ENCODE data around the gene KCNK4.
A peak's percentile ranks its signal among the peaks of the same experiment; 100 is the strongest.
"Not testable (repeated sequence)": the region's sequence is repeated elsewhere in the genome, so short reads cannot be mapped to it uniquely, and the experiment has no call there.

The KCNK4 gene

GRCh38 chr11:64313491-64314145 is 22.5 kb downstream of the KCNK4 start:
- DNase-seq = no peak

DNA sequence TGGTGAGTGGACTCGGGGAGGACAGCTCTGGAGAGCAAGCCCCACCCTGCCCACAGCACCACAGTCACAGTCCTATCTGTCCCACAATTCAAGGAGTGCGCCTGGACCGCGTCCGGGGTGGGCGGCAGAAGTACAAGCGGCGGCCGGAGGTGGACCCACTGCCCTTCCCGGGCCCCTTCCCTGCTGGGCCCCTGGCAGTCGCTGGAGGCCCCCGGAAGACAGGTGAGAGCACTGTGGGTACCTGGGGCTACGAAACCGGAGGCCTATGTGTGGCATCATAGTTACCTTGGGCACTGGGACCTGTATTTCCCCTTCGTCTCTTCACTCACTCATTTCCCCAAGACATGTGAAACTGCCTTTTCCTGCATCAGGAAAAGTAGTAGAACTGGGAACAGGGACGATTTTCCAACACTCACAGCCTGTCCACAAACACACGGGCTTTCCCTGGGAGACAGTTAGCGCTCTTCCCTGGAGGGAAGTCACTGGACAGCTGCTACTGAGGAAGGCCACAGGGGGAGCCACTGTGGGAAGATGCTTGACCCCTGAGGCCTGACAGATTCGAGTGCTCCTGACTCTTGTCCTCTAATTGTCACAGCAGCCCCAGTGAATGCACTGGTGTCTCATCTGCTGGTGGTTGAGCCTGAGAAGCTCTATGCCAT is 23.2 kb downstream of the KCNK4 start:
- DNase-seq = peak; percentile 36

DNA sequence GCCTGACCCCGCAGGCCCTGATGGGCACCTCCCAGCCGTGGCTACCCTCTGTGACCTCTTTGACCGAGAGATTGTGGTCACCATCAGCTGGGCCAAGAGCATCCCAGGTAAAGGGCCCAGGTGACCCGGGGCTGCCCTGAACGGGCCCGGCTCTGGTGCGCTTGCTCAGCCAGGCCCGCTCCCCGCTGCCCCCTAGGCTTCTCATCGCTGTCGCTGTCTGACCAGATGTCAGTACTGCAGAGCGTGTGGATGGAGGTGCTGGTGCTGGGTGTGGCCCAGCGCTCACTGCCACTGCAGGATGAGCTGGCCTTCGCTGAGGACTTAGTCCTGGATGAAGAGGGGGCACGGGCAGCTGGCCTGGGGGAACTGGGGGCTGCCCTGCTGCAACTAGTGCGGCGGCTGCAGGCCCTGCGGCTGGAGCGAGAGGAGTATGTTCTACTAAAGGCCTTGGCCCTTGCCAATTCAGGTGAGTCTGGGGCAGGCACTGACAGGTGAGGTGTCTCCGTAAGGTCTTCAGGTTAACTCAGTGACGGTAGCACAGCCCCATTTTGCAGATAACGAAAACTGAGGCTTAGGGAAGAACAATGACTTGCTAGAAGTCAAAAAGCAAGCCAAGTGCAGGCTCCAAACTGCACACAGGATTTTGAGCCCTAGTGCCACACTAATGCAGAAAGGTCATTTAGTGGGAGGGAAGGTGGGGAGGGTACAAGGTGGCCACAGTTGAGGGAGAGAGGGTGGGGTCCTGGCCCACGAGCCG is 23.9 kb downstream of the KCNK4 start:
- DNase-seq = no peak

GRCh38 chr11:64315667-64316526 is 24.8 kb downstream of the KCNK4 start:
- DNase-seq = not testable (repeated sequence)

- DNase-seq = peak; percentile 55
These were observed 25.7 kb downstream of the KCNK4 start for GRCh38 chr11:64316672-64317324.

GRCh38 chr11:64317325-64317960 is 26.3 kb downstream of the KCNK4 start, which contains the start of gene TRMT112:
Gene TRMT112, minus strand, starts transcription at chr11:64317559. Its CDS starts 33 bp downstream, at chr11:64317526.
- DNase-seq = peak; percentile 98

- peak; percentile 96 for DNase-seq
These were observed 27.1 kb downstream of the KCNK4 start, which contains the start of gene PRDX5 for GRCh38 chr11:64317961-64318765. Gene PRDX5, plus strand, starts transcription at chr11:64318121. Its CDS starts 95 bp downstream, at chr11:64318216.

DNA sequence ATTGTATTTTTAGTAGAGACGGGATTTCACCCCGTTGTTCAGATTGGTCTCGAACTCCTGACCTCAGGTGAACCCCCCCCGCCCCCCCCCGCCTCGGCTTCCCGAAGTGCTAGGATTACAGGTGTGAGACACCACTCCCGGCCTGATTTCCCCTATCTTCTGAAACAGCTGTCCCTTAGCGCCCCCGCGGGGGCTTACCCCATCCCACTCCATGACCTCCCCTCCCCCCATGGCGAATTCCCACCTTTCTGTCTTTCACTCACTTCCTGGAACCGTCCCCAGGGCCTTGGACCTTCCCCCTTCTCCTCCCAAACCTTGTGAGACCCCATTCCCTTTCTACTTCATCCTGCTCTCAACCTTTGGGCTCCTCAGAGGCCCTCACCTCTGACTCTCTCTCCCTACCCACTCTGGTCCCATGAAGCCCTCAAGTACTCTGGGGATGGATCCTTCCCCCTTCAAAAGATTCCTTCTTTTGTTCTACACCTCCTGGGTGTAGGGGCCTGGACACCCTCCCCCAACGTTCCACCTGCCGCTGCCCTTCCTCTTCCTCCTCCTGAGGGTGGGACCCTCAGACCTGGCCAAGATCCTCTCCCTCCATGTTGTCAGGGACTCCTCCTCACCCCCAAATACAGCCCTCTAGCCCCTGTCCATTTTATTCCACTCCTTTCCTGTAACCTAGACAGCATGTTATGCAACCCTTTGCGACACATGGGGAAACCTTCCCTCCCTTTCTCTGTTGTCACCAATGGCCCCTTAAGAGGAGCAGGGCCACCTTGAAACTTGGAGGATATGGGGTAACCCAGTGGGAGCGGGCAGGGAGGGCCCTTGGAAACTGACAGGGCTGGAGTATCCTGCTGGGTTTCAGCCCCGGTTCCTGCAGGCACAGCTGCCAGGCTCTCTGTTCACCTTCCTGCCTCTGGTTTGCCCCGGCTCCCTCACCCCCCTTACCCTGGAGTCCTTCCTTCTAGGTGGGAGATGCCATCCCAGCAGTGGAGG is 28.0 kb downstream of the KCNK4 start:
- peak; percentile 40 for DNase-seq

GRCh38 chr11:64320556-64320955 is 29.5 kb downstream of the KCNK4 start:
- no peak for DNase-seq

- DNase-seq = no peak
These were observed 29.9 kb downstream of the KCNK4 start for GRCh38 chr11:64321026-64321425.

- DNase-seq = no peak
These were observed 30.4 kb downstream of the KCNK4 start for GRCh38 chr11:64321533-64321932.

GRCh38 chr11:64322925-64323260 is 31.8 kb downstream of the KCNK4 start:
- DNase-seq = no peak

- no peak for DNase-seq
These were observed 32.3 kb downstream of the KCNK4 start for GRCh38 chr11:64323373-64323772.

- DNase-seq = not testable (repeated sequence)
These were observed 32.9 kb downstream of the KCNK4 start for GRCh38 chr11:64323984-64324383.

GRCh38 chr11:64324692-64325469 is 33.8 kb downstream of the KCNK4 start:
- no peak for DNase-seq

- DNase-seq = no peak
These were observed 36.3 kb downstream of the KCNK4 start for GRCh38 chr11:64327375-64327774.

GRCh38 chr11:64327993-64328392 is 36.9 kb downstream of the KCNK4 start:
- DNase-seq = no peak

DNA sequence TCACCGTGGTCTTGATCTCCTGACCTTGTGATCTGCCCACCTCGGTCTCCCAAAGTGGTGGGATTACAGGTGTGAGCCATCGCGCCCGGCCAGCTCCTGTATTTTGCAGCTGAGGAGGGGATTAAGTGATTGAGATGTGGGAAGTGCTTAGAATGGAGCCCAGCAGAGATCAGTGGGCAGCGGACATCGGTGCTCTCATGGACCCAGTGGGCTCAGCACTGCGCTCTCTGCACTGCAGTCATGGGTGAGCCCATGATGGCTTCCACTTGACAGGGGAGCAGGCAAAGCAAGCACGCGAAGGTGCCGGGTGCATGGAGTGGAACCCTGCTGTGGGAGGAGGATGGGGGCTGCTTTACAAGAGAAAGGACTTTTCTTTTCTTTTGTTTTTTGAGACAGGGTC is 39.8 kb downstream of the KCNK4 start:
- no peak for DNase-seq

Data from NCI-H82 (cell line).